HT1080 (cell line): Measurements from ENCODE around the gene C17orf107. TPM values are rescaled to one million over a fixed set of nuclear protein-coding genes. Genes with fewer than 3 reads are reported as not detected.
"Not testable (repeated sequence)": the region's sequence is repeated elsewhere in the genome, so short reads cannot be mapped to it uniquely, and the experiment has no call there.

Experiments used
- DNase-seq: peaks from one replicate; pipeline ENCODE4 v3.0.0-alpha.2; 2015; ENCODE audit warnings: low read depth
- polyA plus RNA-seq, 2 experiments: library from polyadenylated mRNA; depleted of rRNA; stranded (reverse); fragments of >200 nt; gene quantifications; 2 replicates each; pipeline ENCODE4 v1.2.3, GENCODE V29; 2015
- total RNA-seq: library from RNA; depleted of rRNA; stranded (reverse); fragments of >200 nt; shearing (Covaris generic); gene quantifications from 2 replicates; pipeline ENCODE4 v1.2.3, GENCODE V29; 2014; rRNA removed

Gene C17orf107
- total RNA-seq: 0.07 and 0.48 TPM in 2 replicates
- polyA plus RNA-seq (2015; cell fraction: cytosol; rRNA removed): 0.03 TPM in 2 replicates
- 0.54 and 0.85 TPM in 2 replicates for polyA plus RNA-seq (2015; cell fraction: nucleus; rRNA removed)

- no peak for DNase-seq
These were observed at the start of gene C17orf107 for GRCh38 chr17:4899341-4900230. C17orf107 (plus strand) TSS chr17:4899536; CDS start chr17:4899763, 227 bp downstream.

- DNase-seq: no peak
These were observed 49.1 kb upstream of the C17orf107 start for GRCh38 chr17:4850246-4850645.

DNA sequence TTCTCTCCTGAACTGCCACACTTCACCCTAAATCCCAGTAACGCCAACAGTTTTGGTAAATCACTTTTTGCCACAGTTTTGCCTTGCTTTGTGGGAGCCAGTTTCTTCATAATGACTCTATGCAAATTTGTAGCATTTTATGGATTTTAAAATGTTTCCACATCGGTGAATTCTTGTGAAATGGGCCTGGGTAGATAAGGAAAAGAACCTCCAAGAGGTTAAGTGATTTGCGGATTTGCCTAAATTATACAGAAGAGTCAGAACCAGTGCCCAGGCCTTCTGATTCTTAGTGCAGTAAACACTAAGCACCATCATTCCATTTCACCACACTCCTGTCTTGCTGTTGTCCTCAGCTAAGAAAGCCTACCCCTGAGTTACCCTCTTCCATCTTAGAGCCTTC lies 48.3 kb upstream of the C17orf107 start:
- DNase-seq: no peak

- DNase-seq: peak; percentile 21
These were observed 46.6 kb upstream of the C17orf107 start for GRCh38 chr17:4852567-4853207.

- DNase-seq: no peak
These were observed 46.1 kb upstream of the C17orf107 start for GRCh38 chr17:4853208-4853671.

DNA sequence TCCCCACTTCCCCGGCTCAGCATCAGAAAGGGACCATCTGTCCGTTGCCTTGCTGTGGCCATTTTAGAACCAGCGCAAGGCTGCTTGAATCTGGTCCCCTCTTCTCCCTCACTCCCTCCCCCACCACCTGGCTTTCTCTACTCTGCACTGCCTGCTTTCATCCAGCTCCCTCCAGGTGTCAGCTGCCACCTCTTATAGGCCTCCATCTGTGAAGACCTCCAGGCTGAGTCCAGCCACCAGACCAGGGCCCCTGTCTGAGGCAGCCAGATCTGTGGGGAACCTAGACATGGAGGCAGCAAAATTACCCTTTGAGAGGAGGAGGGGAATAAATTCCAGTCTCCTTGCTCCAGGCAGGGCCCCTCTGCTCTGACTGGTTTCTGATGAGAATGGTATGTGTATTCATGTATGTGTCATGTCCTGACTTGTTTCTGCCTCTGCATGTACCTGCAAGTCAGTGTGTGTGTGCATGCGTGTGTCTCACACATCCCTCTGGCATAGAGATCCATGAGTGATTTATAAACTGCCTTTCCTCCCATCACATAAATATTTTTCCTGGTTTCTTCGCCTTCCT lies 45.1 kb upstream of the C17orf107 start:
- no peak for DNase-seq

GRCh38 chr17:4856271-4856936 lies 42.9 kb upstream of the C17orf107 start:
- DNase-seq: no peak

GRCh38 chr17:4856937-4857314 lies 42.4 kb upstream of the C17orf107 start:
- no peak for DNase-seq

GRCh38 chr17:4857347-4857746 lies 42.0 kb upstream of the C17orf107 start:
- DNase-seq: not testable (repeated sequence)

DNA sequence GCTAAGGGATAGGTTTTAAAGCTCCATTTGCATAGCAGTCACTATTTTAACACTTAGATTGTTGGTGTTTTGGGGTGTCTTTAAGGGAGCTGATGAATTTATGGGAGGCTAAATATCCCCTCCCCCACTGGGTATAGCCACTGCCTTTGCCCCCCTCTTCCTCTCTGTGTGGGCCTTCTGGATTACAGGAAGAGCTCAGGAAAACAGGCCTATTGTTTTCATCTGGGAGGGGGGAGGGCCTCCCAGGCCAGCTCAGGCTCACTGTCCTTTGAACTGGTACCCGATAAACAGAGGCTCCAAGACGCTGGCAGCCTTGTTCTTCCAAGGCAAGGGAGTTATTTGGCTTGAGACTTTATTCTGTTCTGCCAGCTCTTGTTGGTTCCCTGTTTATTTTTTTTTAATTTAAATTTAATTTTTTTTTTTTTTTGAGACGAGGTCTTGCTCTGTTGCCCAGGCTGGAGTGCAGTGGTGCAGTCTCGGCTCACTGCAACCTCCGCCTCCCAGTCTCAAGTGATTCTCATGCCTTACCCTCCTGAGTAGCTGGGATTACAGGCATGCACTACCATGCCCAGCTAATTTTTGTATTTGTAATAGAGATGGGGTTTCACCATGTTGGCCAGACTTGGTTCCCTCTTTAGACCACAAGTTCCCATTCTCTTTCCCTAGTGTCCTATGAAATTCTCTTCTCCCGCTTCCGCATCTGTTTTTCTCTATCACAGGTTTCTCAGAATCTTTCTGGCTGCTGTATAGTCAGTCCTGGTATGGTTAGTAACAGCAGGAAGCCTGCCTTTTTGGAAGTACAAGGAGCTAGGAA lies 41.1 kb upstream of the C17orf107 start:
- DNase-seq: peak; percentile 70

GRCh38 chr17:4858882-4859260 lies 40.5 kb upstream of the C17orf107 start:
- peak; percentile 72 for DNase-seq

GRCh38 chr17:4859816-4860625 lies 39.3 kb upstream of the C17orf107 start:
- no peak for DNase-seq

DNA sequence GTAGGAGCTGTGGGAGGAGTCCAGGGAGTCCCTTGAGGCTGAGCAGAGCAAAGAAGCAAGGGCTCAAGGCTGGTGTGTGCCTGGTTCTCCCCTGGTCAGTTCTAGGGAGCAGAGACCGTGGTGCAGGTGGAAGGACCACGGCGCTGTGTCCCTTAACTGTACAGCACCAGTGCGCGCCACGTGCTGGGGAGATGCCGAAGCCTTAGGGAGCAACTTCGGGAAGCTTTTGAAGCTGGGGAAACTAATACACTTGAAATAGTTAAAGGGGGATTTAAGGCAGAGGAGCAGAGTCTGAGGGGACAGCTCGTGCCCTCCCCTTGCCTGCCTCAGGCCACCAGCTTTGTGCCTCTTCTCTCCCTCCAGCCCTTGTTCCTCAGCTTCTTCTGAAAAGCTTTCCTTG lies 38.7 kb upstream of the C17orf107 start:
- no peak for DNase-seq

GRCh38 chr17:4861052-4861451 lies 38.3 kb upstream of the C17orf107 start:
- no peak for DNase-seq

DNA sequence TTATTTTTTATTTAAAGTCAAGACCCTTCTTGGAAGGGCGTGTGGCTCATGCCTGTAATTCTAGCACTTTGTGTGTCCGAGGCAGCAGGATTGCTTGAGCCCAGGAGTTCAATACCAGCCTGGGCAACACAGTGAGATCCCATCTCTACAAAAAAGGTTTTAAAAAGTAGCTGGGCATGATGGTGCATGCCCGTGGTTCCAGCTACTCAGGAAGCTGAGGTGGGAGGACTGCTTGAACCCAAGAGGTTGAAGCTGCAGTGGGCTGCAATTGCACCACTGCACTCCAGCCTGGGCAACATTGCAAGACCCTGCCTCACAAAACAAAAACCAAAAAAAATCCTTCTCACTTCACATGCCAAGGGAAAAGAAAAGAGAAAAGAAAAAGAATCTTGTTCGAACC lies 36.6 kb upstream of the C17orf107 start:
- DNase-seq: no peak

DNA sequence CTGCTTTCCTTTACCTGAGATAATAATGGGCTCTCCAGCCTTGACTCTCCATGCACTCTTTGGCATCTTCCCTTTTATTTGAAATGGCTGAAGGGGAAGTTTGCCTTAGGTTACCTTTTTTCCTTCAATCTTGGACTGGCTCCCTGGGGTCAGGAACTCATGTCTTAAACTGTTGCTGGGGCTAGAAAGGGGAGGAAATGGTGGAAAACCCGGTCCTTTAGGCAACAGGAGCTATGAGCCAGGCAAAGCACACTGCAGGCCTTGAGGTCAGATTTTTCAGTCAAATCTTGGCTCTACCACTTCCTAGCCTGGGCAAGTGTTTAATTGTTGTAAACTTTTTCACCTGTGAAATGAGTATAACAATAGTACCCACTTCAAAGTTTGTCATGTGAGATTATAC lies 36.0 kb upstream of the C17orf107 start:
- no peak for DNase-seq

- DNase-seq: not testable (repeated sequence)
These were observed 31.8 kb upstream of the C17orf107 start for GRCh38 chr17:4867535-4867934.

DNA sequence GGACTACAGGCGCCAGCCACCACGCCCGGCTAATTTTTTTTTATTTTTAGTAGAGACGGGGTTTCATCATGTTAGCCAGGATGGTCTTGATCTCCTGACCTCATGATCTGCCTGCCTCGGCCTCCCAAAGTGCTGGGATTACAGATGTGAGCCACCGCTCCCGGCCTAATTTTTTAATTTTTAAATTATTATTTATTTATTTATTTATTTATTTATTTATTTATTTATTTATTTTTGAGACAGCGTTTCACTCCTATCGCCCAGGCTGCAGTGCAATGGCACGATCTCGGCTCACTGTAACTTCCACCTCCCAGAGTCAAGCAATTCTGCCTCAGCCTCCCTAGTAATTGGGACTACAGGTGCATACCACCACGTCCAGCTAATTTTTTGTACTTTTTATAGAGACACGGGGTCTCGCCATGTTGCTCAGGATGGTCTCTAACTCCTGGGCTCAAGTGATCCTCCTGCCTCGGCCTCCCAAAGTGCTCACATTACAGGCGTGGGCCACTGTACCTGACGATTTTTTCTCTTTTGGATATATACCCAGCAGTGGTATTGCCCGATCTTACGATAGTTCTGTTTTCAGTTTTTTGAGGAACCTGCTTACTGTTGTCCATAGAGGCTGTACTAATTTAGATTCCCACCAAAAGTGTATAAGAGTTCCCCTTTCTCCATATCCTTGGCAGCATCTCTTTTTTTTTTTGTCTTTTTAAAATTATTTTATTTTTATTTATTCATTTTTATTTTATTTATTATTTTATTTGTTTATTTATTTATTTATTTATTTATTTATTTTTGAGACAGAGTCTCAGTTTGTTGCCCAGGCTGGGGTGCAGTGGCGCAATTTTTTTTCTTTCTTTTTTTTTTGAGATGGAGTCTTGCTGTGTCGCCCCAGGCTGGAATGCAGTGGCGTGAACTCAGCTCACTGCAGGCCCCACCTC lies 30.0 kb upstream of the C17orf107 start:
- DNase-seq: not testable (repeated sequence)

GRCh38 chr17:4870855-4871254 lies 28.5 kb upstream of the C17orf107 start:
- DNase-seq: no peak
